ENCODE results near the gene ARNT2. TPM values are rescaled to one million over a fixed set of nuclear protein-coding genes. Genes with fewer than 3 reads are reported as not detected.

The ARNT2 gene
- total and polyA plus RNA-seq, 2 experiments from 2014 or later: 4.6 to 11.6 TPM

- TF ChIP-seq REST (IDR thresholded peaks at IDR 0.05; ENCODE audit: unreplicated experiment): no peak
- no peak for TF ChIP-seq POLR2AphosphoS5 (IDR thresholded peaks at IDR 0.05; ENCODE audit: low read depth)
- TF ChIP-seq NANOG (IDR thresholded peaks at IDR 0.05; ENCODE audit: borderline replicate concordance): no peak
- no peak for TF ChIP-seq ZNF114 (CRISPR knock-in tag; IDR thresholded peaks at IDR 0.05)
- TF ChIP-seq STAT1 (IDR thresholded peaks at IDR 0.05; ENCODE audit: unreplicated experiment): no peak
- no peak for TF ChIP-seq EZH2phosphoT487 (IDR thresholded peaks at IDR 0.05; ENCODE audit: unreplicated experiment)
- TF ChIP-seq EZH2 (IDR thresholded peaks at IDR 0.05; ENCODE audit: low read depth, unreplicated experiment): no peak
- no peak for TF ChIP-seq ETS1 (IDR thresholded peaks at IDR 0.05)
Measured at GRCh38 chr15:80595396-80595795, 191.2 kb downstream of the ARNT2 start (continued).

GRCh38 chr15:80596521-80596976 lies 192.4 kb downstream of the ARNT2 start:
- Histone ChIP-seq H3K4me2 (no peak overlapping the region), H4K20me1 (replicated peaks; ENCODE audit: insufficient read depth) (no peaks in the 10 kb centered on the region), H3K4me3 (no peak overlapping the region), H3K79me2 (replicated peaks; ENCODE audit: insufficient read depth) (no peaks in the 10 kb centered on the region), H3K36me3 (ENCODE audit: insufficient read depth) (no peaks in the 10 kb centered on the region), H3F3A (replicated peaks; ENCODE audit: low read depth) (no peaks in the 10 kb centered on the region), H3K27me3 (ENCODE audit: insufficient read depth) (no peaks in the 10 kb centered on the region), H2AFZ (no peak overlapping the region), H3K27ac (ENCODE audit: low read depth) (no peak overlapping the region), H3K9me2 (ENCODE audit: insufficient read depth) (no peaks in the 10 kb centered on the region), H3K4me1 (ENCODE audit: insufficient read depth) (peaks cover under 1% of the 10 kb centered on the region; the same call in 1 of the 2 replicates)
- peaks cover 5% of the 10 kb centered on the region for H3K27me3 Mint-ChIP-seq (ENCODE audit: insufficient read depth, low read depth, poor library complexity)
- H3K36me3 Mint-ChIP-seq (ENCODE audit: low read depth): no peaks in the 10 kb centered on the region; the same call in 2 of the 3 replicates
- no peak overlapping the region for H3K27ac Mint-ChIP-seq
- no peaks in the 10 kb centered on the region for H3K9me3 Mint-ChIP-seq
- no peak for DNase-seq (ENCODE audit: low spot score)
- H3K4me1 Mint-ChIP-seq: 0 out of 3 replicates have a peak, but pooled peaks cover 2% of the 10 kb centered on the region
- no peak for ATAC-seq
- no peak overlapping the region for H3K4me3 Mint-ChIP-seq
- TF ChIP-seq ETS1 (IDR thresholded peaks at IDR 0.05) (no peak), CREB1 (CRISPR knock-in tag; IDR thresholded peaks at IDR 0.05; ENCODE audit: low read depth) (no peak), STAT1 (IDR thresholded peaks at IDR 0.05; ENCODE audit: unreplicated experiment) (no peak), EZH2 (IDR thresholded peaks at IDR 0.05; ENCODE audit: low read depth, unreplicated experiment) (no peak), REST (IDR thresholded peaks at IDR 0.05; ENCODE audit: unreplicated experiment) (no peak), EZH2phosphoT487 (IDR thresholded peaks at IDR 0.05; ENCODE audit: unreplicated experiment) (no peak), POLR2AphosphoS5 (IDR thresholded peaks at IDR 0.05; ENCODE audit: low read depth) (no peak), NANOG (IDR thresholded peaks at IDR 0.05; ENCODE audit: borderline replicate concordance) (no peak), ZNF114 (CRISPR knock-in tag; IDR thresholded peaks at IDR 0.05) (no peak), JUNB (IDR thresholded peaks at IDR 0.05; ENCODE audit: unreplicated experiment) (no peak), ZNF331 (CRISPR knock-in tag; IDR thresholded peaks at IDR 0.05; ENCODE audit: low read depth) (no peak), CTCF (conservative IDR thresholded peaks at IDR 0.05; ENCODE audit: low read depth in 2 of 2) (no peak)
